Measurements from ENCODE around the gene ZNF296.

DNA sequence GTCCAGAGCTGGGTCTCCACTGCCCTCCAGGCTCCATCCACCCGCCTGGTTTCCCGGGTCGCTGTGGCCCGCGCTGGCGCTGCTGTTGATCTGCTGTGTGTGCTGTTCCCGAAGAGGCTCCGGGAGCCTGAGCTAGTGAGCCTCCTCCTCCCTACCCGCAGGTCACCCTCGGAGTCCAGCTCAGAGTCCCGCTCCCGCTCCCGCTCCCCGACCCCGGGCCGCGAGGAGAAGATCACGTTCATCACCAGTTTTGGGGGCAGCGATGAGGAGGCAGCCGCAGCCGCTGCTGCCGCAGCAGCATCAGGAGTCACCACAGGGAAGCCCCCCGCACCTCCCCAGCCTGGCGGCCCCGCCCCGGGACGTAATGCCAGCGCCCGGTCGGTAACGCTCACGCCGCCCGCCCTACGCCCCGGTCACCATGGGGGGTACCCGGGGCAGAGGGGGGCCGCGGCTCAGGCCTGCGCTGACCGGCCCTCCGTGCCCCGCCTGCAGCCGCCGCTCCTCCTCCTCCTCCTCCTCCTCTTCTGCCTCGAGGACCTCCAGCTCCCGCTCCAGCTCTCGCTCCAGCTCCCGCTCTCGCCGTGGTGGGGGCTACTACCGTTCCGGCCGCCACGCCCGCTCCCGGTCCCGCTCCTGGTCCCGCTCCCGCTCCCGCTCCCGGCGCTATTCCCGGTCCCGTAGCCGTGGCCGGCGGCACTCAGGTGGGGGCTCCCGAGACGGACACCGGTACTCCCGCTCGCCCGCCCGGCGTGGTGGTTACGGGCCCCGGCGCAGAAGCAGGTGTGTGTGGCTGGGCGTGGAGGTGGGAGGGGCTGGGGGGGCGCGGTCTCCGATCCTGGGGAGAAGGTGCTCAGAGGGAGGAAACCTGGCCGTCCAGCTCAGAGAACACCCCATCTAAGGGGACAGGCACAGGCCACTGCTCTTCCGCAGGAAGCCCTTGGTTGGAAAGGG is 12.2 kb downstream of the ZNF296 start:
- TF ChIP-seq, protein P1, sequence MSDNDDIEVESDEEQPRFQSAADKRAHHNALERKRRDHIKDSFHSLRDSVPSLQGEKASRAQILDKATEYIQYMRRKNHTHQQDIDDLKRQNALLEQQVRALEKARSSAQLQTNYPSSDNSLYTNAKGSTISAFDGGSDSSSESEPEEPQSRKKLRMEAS (IDR thresholded peaks at IDR 0.05), result no peak
- TF ChIP-seq, protein P2, sequence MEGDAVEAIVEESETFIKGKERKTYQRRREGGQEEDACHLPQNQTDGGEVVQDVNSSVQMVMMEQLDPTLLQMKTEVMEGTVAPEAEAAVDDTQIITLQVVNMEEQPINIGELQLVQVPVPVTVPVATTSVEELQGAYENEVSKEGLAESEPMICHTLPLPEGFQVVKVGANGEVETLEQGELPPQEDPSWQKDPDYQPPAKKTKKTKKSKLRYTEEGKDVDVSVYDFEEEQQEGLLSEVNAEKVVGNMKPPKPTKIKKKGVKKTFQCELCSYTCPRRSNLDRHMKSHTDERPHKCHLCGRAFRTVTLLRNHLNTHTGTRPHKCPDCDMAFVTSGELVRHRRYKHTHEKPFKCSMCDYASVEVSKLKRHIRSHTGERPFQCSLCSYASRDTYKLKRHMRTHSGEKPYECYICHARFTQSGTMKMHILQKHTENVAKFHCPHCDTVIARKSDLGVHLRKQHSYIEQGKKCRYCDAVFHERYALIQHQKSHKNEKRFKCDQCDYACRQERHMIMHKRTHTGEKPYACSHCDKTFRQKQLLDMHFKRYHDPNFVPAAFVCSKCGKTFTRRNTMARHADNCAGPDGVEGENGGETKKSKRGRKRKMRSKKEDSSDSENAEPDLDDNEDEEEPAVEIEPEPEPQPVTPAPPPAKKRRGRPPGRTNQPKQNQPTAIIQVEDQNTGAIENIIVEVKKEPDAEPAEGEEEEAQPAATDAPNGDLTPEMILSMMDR (IDR thresholded peaks at IDR 0.05 in 2 of 3, conservative IDR thresholded peaks at IDR 0.05 in 1 of 3; ENCODE audit: borderline replicate concordance in 1 of 3, insufficient read depth in 1 of 3, low read depth in 2 of 3, low read length in 2 of 3), result no peak
- TF ChIP-seq POLR2A (IDR thresholded peaks at IDR 0.05; ENCODE audit: borderline replicate concordance, extremely low read depth, insufficient read depth, insufficient read length) (no peak), YY1 (IDR thresholded peaks at IDR 0.05; ENCODE audit: extremely low read depth, insufficient replicate concordance, low read depth, low read length) (no peak), SIN3A (IDR thresholded peaks at IDR 0.05; ENCODE audit: low read depth) (no peak), ELF1 (IDR thresholded peaks at IDR 0.05; ENCODE audit: borderline replicate concordance, low read depth) (no peak), SP1 (IDR thresholded peaks at IDR 0.05; ENCODE audit: low read depth) (no peak), EZH2 (IDR thresholded peaks at IDR 0.05) (no peak), RAD21 (IDR thresholded peaks at IDR 0.05; ENCODE audit: low read depth) (no peak), POLR2AphosphoS5 (IDR thresholded peaks at IDR 0.05; ENCODE audit: low read depth, low read length) (no peak)

Data from HCT116 (cell line).